ENCODE measurements around the gene FGF1. TPM values are rescaled to one million over a fixed set of nuclear protein-coding genes. Genes with fewer than 3 reads are reported as not detected.

Gene FGF1
- total and polyA plus RNA-seq, 3 donors from 2014 or later, result 1.9 to 4.4 (median 2.2) TPM

- no peak overlapping the region for H3K4me3 ChIP-seq
- H3K9me3 ChIP-seq, result no peaks in the 10 kb centered on the region
- H3K36me3 ChIP-seq (ENCODE audit: low read depth, missing control alignments), result no peaks in the 10 kb centered on the region
- 81 to 82% methylated on average over 6 of the region's 6 CpGs for WGBS, 2 donors
- no peaks in the 10 kb centered on the region for H3K27me3 ChIP-seq
- DNase-seq, result no peak
- intact Hi-C loops (cut with DNase I; ENCODE audit: low total_unique reads), result no loop called here
- no peak for TF ChIP-seq CTCF (IDR thresholded peaks at IDR 0.05)
- TF ChIP-seq POLR2A (IDR thresholded peaks at IDR 0.05), result no peak
- H3K4me1 ChIP-seq, result peaks cover 3% of the 10 kb centered on the region
- H3K27ac ChIP-seq, result no peak overlapping the region
Observed at GRCh38 chr5:142569905-142570304, 116.0 kb downstream of the FGF1 start.

GRCh38 chr5:142568996-142569335, 116.9 kb downstream of the FGF1 start:
- no peaks in the 10 kb centered on the region for H3K9me3 ChIP-seq
- 86 to 88% methylated on average over 3 of the region's 3 CpGs for WGBS, 2 donors
- no peak for DNase-seq
- intact Hi-C loops (cut with DNase I; ENCODE audit: low total_unique reads), result no loop called here
- no peaks in the 10 kb centered on the region for H3K27me3 ChIP-seq
- H3K4me3 ChIP-seq, result no peak overlapping the region
- peaks cover 3% of the 10 kb centered on the region for H3K4me1 ChIP-seq
- TF ChIP-seq CTCF (IDR thresholded peaks at IDR 0.05) (no peak), POLR2A (IDR thresholded peaks at IDR 0.05) (no peak)
- H3K36me3 ChIP-seq (ENCODE audit: low read depth, missing control alignments), result no peaks in the 10 kb centered on the region
- peak overlapping the region; percentile 60 to 76 for H3K27ac ChIP-seq

GRCh38 chr5:142568283-142568995, 117.5 kb downstream of the FGF1 start:
- WGBS, 2 donors, result 39 to 41% methylated on average over 10 of the region's 10 CpGs
- Histone ChIP-seq H3K4me1 (peaks cover 3% of the 10 kb centered on the region), H3K4me3 (no peak overlapping the region), H3K27me3 (no peaks in the 10 kb centered on the region), H3K36me3 (ENCODE audit: low read depth, missing control alignments) (no peaks in the 10 kb centered on the region), H3K9me3 (no peaks in the 10 kb centered on the region), H3K27ac (peak overlapping the region; percentile 60 to 76)
- DNase-seq, result peak; percentile 36
- TF ChIP-seq POLR2A (IDR thresholded peaks at IDR 0.05), result no peak
- intact Hi-C loops (cut with DNase I; ENCODE audit: low total_unique reads), result no loop called here

- Histone ChIP-seq H3K36me3 (ENCODE audit: low read depth, missing control alignments) (no peaks in the 10 kb centered on the region), H3K4me3 (no peak overlapping the region), H3K27me3 (no peaks in the 10 kb centered on the region), H3K4me1 (no peaks in the 10 kb centered on the region), H3K9me3 (no peaks in the 10 kb centered on the region), H3K27ac (no peak overlapping the region)
- TF ChIP-seq POLR2A (IDR thresholded peaks at IDR 0.05) (no peak), CTCF (IDR thresholded peaks at IDR 0.05) (no peak)
- intact Hi-C loops (cut with DNase I; ENCODE audit: low total_unique reads), result no loop called here
- DNase-seq, result no peak
- 69 to 73% methylated on average over 7 of the region's 7 CpGs for WGBS, 2 donors
Observed at GRCh38 chr5:142561486-142562097, 124.3 kb downstream of the FGF1 start.

GRCh38 chr5:142561029-142561428, 124.9 kb downstream of the FGF1 start:
- Histone ChIP-seq H3K4me3 (no peak overlapping the region), H3K27ac (no peak overlapping the region), H3K36me3 (ENCODE audit: low read depth, missing control alignments) (no peaks in the 10 kb centered on the region), H3K27me3 (no peaks in the 10 kb centered on the region), H3K9me3 (no peaks in the 10 kb centered on the region), H3K4me1 (no peaks in the 10 kb centered on the region)
- no peak for TF ChIP-seq POLR2A (IDR thresholded peaks at IDR 0.05)
- TF ChIP-seq CTCF (IDR thresholded peaks at IDR 0.05), result no peak
- DNase-seq, result no peak
- 78 to 86% methylated on average over 2 of the region's 2 CpGs for whole genome bisulfite sequencing, 2 donors
- intact Hi-C loops (cut with DNase I; ENCODE audit: low total_unique reads), result no loop called here
